Bronchial epithelial cell (primary cell): ENCODE measurements around the gene CDC42EP2. TPM values are rescaled to one million over a fixed set of nuclear protein-coding genes. Genes with fewer than 3 reads are reported as not detected.

Experiments used
- DNase-seq: peaks from one replicate; pipeline ENCODE4 v3.0.0-alpha.2; 2010; ENCODE audit warnings: low read depth
- FAIRE-seq: peaks from 2 replicates; lab custom pipeline; 2011; peaks lifted over from hg19 to GRCh38; lab: Jason Lieb, UNC
- H3K27me3 ChIP-seq: 2 replicates; pipeline ENCODE4 v1.5.1; 2011; ENCODE audit warnings: low read length; ENCODE audit not compliant: control insufficient read depth, insufficient read depth
- H3K36me3 ChIP-seq: 2 replicates; pipeline ENCODE4 v1.5.1; 2011; ENCODE audit warnings: low read length; ENCODE audit not compliant: control insufficient read depth, insufficient read depth
- H3K4me3 ChIP-seq: 2 replicates; pipeline ENCODE4 v1.5.1; 2011; ENCODE audit warnings: mild to moderate bottlenecking, low read depth, low read length, control low read depth
- CTCF ChIP-seq: IDR thresholded peaks from 2 replicates; pipeline ENCODE4 v1.5.1; 2011; ENCODE audit warnings: mild to moderate bottlenecking, moderate library complexity, low read length, control low read depth, inconsistent platforms; ENCODE audit not compliant: insufficient read depth, severe bottlenecking
- total RNA-seq: library from RNA; depleted of rRNA; stranded (reverse); fragments of >200 nt; gene quantifications from 2 replicates; pipeline ENCODE4 v1.2.1, GENCODE V29; 2014

CDC42EP2 gene
- total RNA-seq, 1 donor from 2014 or later, result 2.4 TPM

GRCh38 chr11:65353376-65353775, 38.7 kb downstream of the CDC42EP2 start:
- Histone ChIP-seq H3K27me3 (peaks cover 6% of the 10 kb centered on the region), H3K36me3 (peaks cover 15% of the 10 kb centered on the region), H3K4me3 (no peak overlapping the region)
- no peak for FAIRE-seq
- no peak for TF ChIP-seq CTCF
- DNase-seq, result no peak

DNA sequence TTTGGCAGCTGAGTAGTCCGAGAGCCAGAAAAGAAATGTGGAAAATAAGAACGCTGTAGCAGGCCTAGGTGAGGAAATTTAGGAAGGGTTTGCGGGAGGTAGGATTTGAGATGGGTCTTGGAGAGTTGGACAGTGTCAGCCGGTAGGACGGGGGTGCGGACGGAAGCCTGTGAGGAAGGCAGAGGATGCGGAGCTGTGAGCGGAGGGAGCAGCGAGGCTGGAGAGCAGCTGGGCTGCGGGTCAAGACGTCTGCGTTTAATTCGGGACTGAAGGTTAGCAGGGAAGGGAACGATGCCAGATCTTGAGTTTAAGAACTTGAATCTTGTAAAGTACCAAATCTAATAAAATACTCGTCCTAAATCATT, 39.2 kb downstream of the CDC42EP2 start:
- TF ChIP-seq CTCF, result no peak
- H3K4me3 ChIP-seq, result peak overlapping the region; percentile 47
- no peak for DNase-seq
- H3K36me3 ChIP-seq, result peaks cover 13% of the 10 kb centered on the region
- peaks cover 6% of the 10 kb centered on the region for H3K27me3 ChIP-seq
- no peak for FAIRE-seq

GRCh38 chr11:65354265-65355012, 39.8 kb downstream of the CDC42EP2 start, which contains the start of gene TIGD3:
Gene TIGD3, plus strand, starts transcription at chr11:65354751. Its CDS starts 1,058 bp downstream, at chr11:65355809.
- TF ChIP-seq CTCF, result no peak
- DNase-seq, result peak; percentile 82
- peaks cover 10% of the 10 kb centered on the region for H3K36me3 ChIP-seq
- H3K27me3 ChIP-seq, result peaks cover 6% of the 10 kb centered on the region
- H3K4me3 ChIP-seq, result peak within 1 kb of the TSS; percentile 47
- no peak for FAIRE-seq

DNA sequence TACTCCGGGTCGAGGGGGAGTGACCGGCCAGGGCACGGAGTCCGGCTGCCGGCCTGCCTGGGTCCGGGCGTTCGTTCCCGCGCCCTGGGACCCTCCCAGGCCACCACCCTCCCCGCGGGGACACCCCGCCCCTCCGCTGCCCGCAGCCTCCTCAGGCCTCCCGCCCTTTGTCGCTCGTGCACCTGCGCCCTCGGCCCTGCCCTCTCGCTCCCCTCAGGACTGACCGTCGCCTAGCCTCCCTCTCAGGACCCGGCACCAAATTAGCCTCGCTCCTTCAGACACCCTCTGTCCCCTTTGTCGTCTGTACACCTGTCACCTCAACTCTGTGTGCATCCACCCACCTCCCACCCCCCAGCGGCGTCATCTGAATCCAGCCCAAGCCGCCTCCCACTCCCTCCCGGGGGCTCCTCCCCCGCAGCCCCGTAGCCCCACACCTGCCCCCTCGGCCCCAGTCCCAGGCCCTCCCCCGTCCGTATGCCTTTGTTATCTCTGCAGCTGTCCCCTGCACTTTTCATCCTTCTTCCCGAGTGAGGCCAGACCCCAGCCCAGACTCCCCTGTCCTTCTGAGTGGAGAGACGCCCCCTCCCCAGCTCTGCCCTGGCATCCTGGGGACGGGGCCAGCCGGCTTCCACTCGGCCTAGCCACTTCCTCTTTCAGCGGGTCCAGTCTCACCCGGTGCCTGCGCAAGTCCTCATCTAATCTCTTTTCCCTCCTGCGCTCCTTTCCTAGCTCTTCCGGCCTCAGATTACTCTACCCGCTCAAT, 40.5 kb downstream of the CDC42EP2 start:
- DNase-seq (no peak), FAIRE-seq (no peak)
- H3K27me3 ChIP-seq, result peaks cover 6% of the 10 kb centered on the region
- no peak for TF ChIP-seq CTCF
- peaks cover 8% of the 10 kb centered on the region for H3K36me3 ChIP-seq
- H3K4me3 ChIP-seq, result peak overlapping the region; percentile 47

DNA sequence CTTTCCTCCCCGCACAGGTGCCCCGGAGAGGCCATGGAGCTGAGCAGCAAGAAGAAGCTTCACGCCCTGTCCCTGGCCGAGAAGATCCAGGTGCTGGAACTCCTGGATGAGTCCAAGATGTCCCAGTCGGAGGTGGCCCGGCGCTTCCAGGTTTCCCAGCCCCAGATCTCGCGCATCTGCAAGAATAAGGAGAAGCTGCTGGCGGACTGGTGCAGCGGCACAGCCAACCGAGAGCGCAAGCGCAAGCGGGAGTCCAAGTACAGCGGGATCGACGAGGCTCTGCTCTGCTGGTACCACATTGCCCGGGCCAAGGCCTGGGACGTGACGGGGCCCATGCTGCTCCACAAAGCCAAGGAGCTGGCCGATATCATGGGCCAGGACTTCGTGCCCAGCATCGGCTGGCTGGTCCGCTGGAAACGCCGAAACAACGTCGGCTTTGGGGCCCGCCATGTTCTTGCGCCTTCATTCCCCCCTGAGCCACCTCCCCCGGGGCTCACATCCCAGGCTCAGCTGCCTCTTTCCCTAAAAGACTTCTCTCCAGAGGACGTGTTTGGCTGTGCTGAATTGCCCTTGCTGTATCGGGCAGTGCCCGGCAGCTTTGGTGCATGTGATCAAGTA, 41.2 kb downstream of the CDC42EP2 start:
- H3K4me3 ChIP-seq, result peak overlapping the region; percentile 47
- peaks cover 6% of the 10 kb centered on the region for H3K27me3 ChIP-seq
- DNase-seq, result peak; percentile 26
- no peak for TF ChIP-seq CTCF
- no peak for FAIRE-seq
- peaks cover 6% of the 10 kb centered on the region for H3K36me3 ChIP-seq
